HepG2 (cell line): Measurements from ENCODE around the gene KIF17. TPM values are rescaled to one million over a fixed set of nuclear protein-coding genes. Genes with fewer than 3 reads are reported as not detected.

Experiments used
- ATAC-seq: fragments of 200-7000 bp; cut with Tn5 transposase; 3 replicates; pipeline ENCODE4 v1.9.1; 2020; ENCODE audit warnings: mild to moderate bottlenecking, moderate library complexity
- BruUV-seq: library from RNA; stranded (reverse); fragments of 400-500 nt; replicated peaks from 2 replicates; lab custom pipeline; 2021; lab: Mats Ljungman, UMichigan
- CTCF ChIA-PET: fragments of 300-600 bp; formaldehyde crosslinking; extraction: SDS; loops from one replicate; lab custom pipeline; 2021; ENCODE audit warnings: low total read pairs, inconsistent platforms, low intra/inter-chr PET ratio; lab: Yijun Ruan, JAX
- POLR2A ChIA-PET: fragments of 350-600 bp; sonication (Branson Sonifier 250); formaldehyde crosslinking; loops from one replicate; lab custom pipeline; 2020; ENCODE audit warnings: antibody characterized with exemption, inconsistent platforms; lab: Yijun Ruan, JAX
- DNase-seq: peaks from one replicate; pipeline ENCODE4 v3.0.0-alpha.2; 2015; ENCODE audit warnings: low spot score
- FAIRE-seq: peaks from 3 replicates; lab custom pipeline; 2011; peaks lifted over from hg19 to GRCh38; lab: Jason Lieb, UNC
- H2AFZ ChIP-seq: one replicate; pipeline ENCODE4 v1.6.1; 2011; ENCODE audit warnings: low read length, inconsistent platforms
- H3K27ac ChIP-seq: fragments of 300-600 bp; 3 replicates; pipeline ENCODE4 v1.8.0; 2011; ENCODE audit warnings: mixed run types, mild to moderate bottlenecking, mixed read lengths, low read length, inconsistent platforms; ENCODE audit not compliant: insufficient read depth; ENCODE audit errors: extremely low read length
- H3K27me3 ChIP-seq, 2 experiments: fragments of 200-600 bp in 1 of 2; 2 replicates in 1 of 2; 3 replicates in 1 of 2; pipeline versions ENCODE4 v1.6.0 to v1.8.0; 2011; ENCODE audit warnings: low read length in 2 of 2, mild to moderate bottlenecking in 2 of 2, moderate library complexity in 2 of 2, inconsistent platforms in 1 of 2; ENCODE audit not compliant: insufficient read depth in 2 of 2, control insufficient read depth in 1 of 2
- H3K36me3 ChIP-seq, 2 experiments: fragments of 200-600 bp in 1 of 2; replicated peaks in 1 of 2; 2 replicates in 1 of 2; 3 replicates in 1 of 2; pipeline versions ENCODE4 v1.5.1 to v1.8.0; 2011; ENCODE audit warnings: low read length in 2 of 2, inconsistent platforms in 1 of 2; ENCODE audit not compliant: insufficient read depth in 2 of 2, control insufficient read depth in 1 of 2
- H3K4me1 ChIP-seq: 2 replicates; pipeline ENCODE4 v1.5.1; 2012; ENCODE audit warnings: low read length, inconsistent platforms; ENCODE audit not compliant: insufficient read depth
- H3K4me2 ChIP-seq: 2 replicates; pipeline ENCODE4 v1.6.0; 2011; ENCODE audit warnings: low read depth, low read length, inconsistent platforms
- H3K4me3 ChIP-seq, 3 experiments: fragments of 200-600 bp in 1 of 3; sonication (generic), shearing (Covaris generic) in 1 of 3; replicated peaks in 1 of 3; 2 replicates each; pipeline ENCODE4 v1.5.1; 2011 to 2016; ENCODE audit warnings: low read length in 3 of 3, inconsistent platforms in 2 of 3, low read depth in 2 of 3, mild to moderate bottlenecking in 2 of 3, control low read depth in 1 of 3, mixed read lengths in 1 of 3; ENCODE audit not compliant: insufficient read depth in 1 of 3
- H3K79me2 ChIP-seq: one replicate; pipeline ENCODE4 v1.6.1; 2011; ENCODE audit warnings: low read length, inconsistent platforms; ENCODE audit not compliant: insufficient read depth
- H3K9ac ChIP-seq: 2 replicates; pipeline ENCODE4 v1.6.0; 2011; ENCODE audit warnings: mild to moderate bottlenecking, low read depth, low read length, inconsistent platforms; ENCODE audit not compliant: insufficient read depth
- H3K9me3 ChIP-seq: 2 replicates; pipeline ENCODE4 v1.5.1; 2012; ENCODE audit warnings: mild to moderate bottlenecking, low read length
- H4K20me1 ChIP-seq: 2 replicates; pipeline ENCODE4 v1.6.0; 2011; ENCODE audit warnings: inconsistent platforms, mild to moderate bottlenecking, low read length, moderate library complexity; ENCODE audit not compliant: insufficient read depth
- CBX5 ChIP-seq: sonication (generic); formaldehyde crosslinking; IDR thresholded peaks from 2 replicates; pipeline ENCODE4 v1.4.0; 2020; ENCODE audit warnings: missing genetic modification reagents, borderline replicate concordance
- CSRNP2 ChIP-seq: sonication (generic); formaldehyde crosslinking; conservative IDR thresholded peaks from 2 replicates; pipeline ENCODE4 v1.8.0; 2022; ENCODE audit warnings: low read depth, missing genetic modification reagents
- HCFC1 ChIP-seq: fragments of 150-350 bp; IDR thresholded peaks from 2 replicates; pipeline ENCODE4 v1.6.1; 2014; ENCODE audit warnings: low read depth, low read length
- HMG20B ChIP-seq: conservative IDR thresholded peaks from 2 replicates; pipeline ENCODE4 v1.6.1; 2016; ENCODE audit warnings: missing genetic modification reagents, missing compliant biosample characterization
- MAFK ChIP-seq, 2 experiments: IDR thresholded peaks in 1 of 2; conservative IDR thresholded peaks in 1 of 2; 2 replicates each; pipeline ENCODE4 v1.6.1; 2011; ENCODE audit warnings: improper control_type of control experiment in 2 of 2, low read length in 2 of 2
- RFX1 ChIP-seq: fragments of 450-650 bp; IDR thresholded peaks from 2 replicates; pipeline ENCODE4 v1.6.1; 2017
- RFX3 ChIP-seq: IDR thresholded peaks from 2 replicates; pipeline ENCODE4 v1.6.1; 2016; ENCODE audit warnings: missing biosample characterization, missing genetic modification reagents
- SOX6 ChIP-seq, 2 experiments: fragments of 450-650 bp in 1 of 2; sonication (generic) in 1 of 2; formaldehyde crosslinking in 1 of 2; IDR thresholded peaks; 2 replicates each; pipeline versions ENCODE4 v1.4.0 to v1.6.1; 2017 to 2020; ENCODE audit warnings: antibody characterized with exemption in 1 of 2, mild to moderate bottlenecking in 1 of 2, missing genetic modification reagents in 1 of 2
- ZNF24 ChIP-seq: fragments of 450-650 bp; IDR thresholded peaks from 2 replicates; pipeline ENCODE4 v1.6.1; 2017; ENCODE audit warnings: antibody characterized with exemption, mild to moderate bottlenecking
- ZNF687 ChIP-seq: sonication (generic); formaldehyde crosslinking; IDR thresholded peaks from 2 replicates; pipeline ENCODE4 v1.5.1; 2020; ENCODE audit warnings: mild to moderate bottlenecking, missing genetic modification reagents, moderate library complexity
- WGBS: methylation state at CpG from one replicate; pipeline ENCODE4 v1.1.6; 2017; ENCODE audit warnings: low lambda C conversion rate; 5-methylcytosine and 5-hydroxymethylcytosine counted together
- in situ Hi-C: cut with HindIII; loops from 2 replicates; pipeline ENCODE4 v1.10.0; 2017; ENCODE audit warnings: low pct_unique_long_range_greater_than_20kb; ENCODE audit not compliant: extremely low pct_ligation_motif_present
- intact Hi-C: fragments of 100-400 bp; cut with micrococcal nuclease; formaldehyde crosslinking; loops from one replicate; pipeline ENCODE4 v1.10.0; 2022; ENCODE audit not compliant: unreplicated experiment
- polyA plus RNA-seq, 8 experiments: library from polyadenylated mRNA; depleted of rRNA in 3 of 8; stranded (reverse) in 7 of 8; unstranded in 1 of 8; fragments of >200 nt; fragmentation: Illumina TruSeq in 4 of 8; extraction: Trizol in 4 of 8; gene quantifications; 2 replicates each; pipeline versions ENCODE4 v1.2.1 to v1.2.3, GENCODE V29; 2011 to 2016; ENCODE audit warnings: low read depth in 4 of 8, missing spikeins in 1 of 8, mixed read lengths in 1 of 8; ENCODE audit not compliant: insufficient read depth in 1 of 8
- total RNA-seq, 5 experiments: library from RNA; depleted of rRNA; stranded (reverse); fragments of >200 nt; fragmentation: Illumina TruSeq; extraction: Trizol; gene quantifications; 2 replicates each; pipeline ENCODE4 v1.2.3, GENCODE V29; 2016; ENCODE audit warnings: low read depth in 1 of 5
- TF ChIP-seq, protein P1 (sequence below): IDR thresholded peaks from 2 replicates; pipeline ENCODE4 v1.6.1; 2016; ENCODE audit warnings: low read depth
- TF ChIP-seq, protein P2 (sequence below): sonication (generic); formaldehyde crosslinking; IDR thresholded peaks from 2 replicates; pipeline ENCODE4 v1.5.0; 2020; ENCODE audit warnings: missing genetic modification reagents

The KIF17 gene
- total and polyA plus RNA-seq, 2 of the 13 experiments (the other 11 are each of a cell fraction or from before 2014, with no cell fraction given) = 0.24 to 0.44 TPM

- Histone ChIP-seq H3K4me1 (peaks cover 41% of the 10 kb centered on the region), H3K4me3 (peak overlapping the region in 1 of 3 experiments; percentile 13; a peak in 1 of 6 replicates), H3K4me2 (peak overlapping the region; percentile 38), H3K36me3 (no peaks in the 10 kb centered on the region), H3K79me2 (no peaks in the 10 kb centered on the region), H4K20me1 (no peaks in the 10 kb centered on the region), H3K9ac (no peak overlapping the region), H2AFZ (no peak overlapping the region), H3K27ac (no peak overlapping the region), H3K9me3 (no peaks in the 10 kb centered on the region), H3K27me3 (peaks cover 2 to 53% of the 10 kb centered on the region in 2 experiments; a peak in 4 of 5 replicates)
- in situ Hi-C loops (no loop called here), intact Hi-C loops (no loop called here)
- no peak for DNase-seq
- CTCF ChIA-PET = no interaction called here
- BruUV-seq = no TSS peak
- no peak for FAIRE-seq
- TF ChIP-seq CSRNP2 (CRISPR knock-in tag) (no peak), HMG20B (CRISPR knock-in tag) (no peak), MAFK (conservative IDR thresholded peaks at IDR 0.05 in 1 of 2, IDR thresholded peaks at IDR 0.05 in 1 of 2; ENCODE audit: low read length in 2 of 2) (no peak), ZNF687 (CRISPR knock-in tag) (peak; percentile 8; the same call in 1 of the 2 replicates), HCFC1 (no peak), RFX1 (peak; percentile 69), SOX6 (IDR thresholded peaks at IDR 0.05) (no peak), SOX6 (CRISPR knock-in tag; IDR thresholded peaks at IDR 0.05) (no peak), RFX3 (CRISPR knock-in tag) (peak; percentile 62), ZNF24 (no peak), CBX5 (CRISPR knock-in tag) (no peak)
- TF ChIP-seq, protein P1, sequence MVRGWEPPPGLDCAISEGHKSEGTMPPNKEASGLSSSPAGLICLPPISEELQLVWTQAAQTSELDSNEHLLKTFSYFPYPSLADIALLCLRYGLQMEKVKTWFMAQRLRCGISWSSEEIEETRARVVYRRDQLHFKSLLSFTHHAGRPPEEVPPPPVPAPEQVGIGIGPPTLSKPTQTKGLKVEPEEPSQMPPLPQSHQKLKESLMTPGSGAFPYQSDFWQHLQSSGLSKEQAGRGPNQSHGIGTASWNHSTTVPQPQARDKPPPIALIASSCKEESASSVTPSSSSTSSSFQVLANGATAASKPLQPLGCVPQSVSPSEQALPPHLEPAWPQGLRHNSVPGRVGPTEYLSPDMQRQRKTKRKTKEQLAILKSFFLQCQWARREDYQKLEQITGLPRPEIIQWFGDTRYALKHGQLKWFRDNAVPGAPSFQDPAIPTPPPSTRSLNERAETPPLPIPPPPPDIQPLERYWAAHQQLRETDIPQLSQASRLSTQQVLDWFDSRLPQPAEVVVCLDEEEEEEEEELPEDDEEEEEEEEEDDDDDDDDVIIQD (CRISPR knock-in tag) = no peak
- TF ChIP-seq, protein P2, sequence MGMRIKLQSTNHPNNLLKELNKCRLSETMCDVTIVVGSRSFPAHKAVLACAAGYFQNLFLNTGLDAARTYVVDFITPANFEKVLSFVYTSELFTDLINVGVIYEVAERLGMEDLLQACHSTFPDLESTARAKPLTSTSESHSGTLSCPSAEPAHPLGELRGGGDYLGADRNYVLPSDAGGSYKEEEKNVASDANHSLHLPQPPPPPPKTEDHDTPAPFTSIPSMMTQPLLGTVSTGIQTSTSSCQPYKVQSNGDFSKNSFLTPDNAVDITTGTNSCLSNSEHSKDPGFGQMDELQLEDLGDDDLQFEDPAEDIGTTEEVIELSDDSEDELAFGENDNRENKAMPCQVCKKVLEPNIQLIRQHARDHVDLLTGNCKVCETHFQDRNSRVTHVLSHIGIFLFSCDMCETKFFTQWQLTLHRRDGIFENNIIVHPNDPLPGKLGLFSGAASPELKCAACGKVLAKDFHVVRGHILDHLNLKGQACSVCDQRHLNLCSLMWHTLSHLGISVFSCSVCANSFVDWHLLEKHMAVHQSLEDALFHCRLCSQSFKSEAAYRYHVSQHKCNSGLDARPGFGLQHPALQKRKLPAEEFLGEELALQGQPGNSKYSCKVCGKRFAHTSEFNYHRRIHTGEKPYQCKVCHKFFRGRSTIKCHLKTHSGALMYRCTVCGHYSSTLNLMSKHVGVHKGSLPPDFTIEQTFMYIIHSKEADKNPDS (CRISPR knock-in tag) = no peak
- POLR2A ChIA-PET = no interaction called here
- WGBS = 11% methylated on average over 1 of the region's 26 CpGs
- ATAC-seq = peak; percentile 64
Measured at GRCh38 chr1:20686883-20687725, 30.7 kb downstream of the KIF17 start.
